ENCODE data around the gene OSBPL2. TPM values are rescaled to one million over a fixed set of nuclear protein-coding genes. Genes with fewer than 3 reads are reported as not detected.

Gene OSBPL2
- total and polyA plus RNA-seq, 7 donors, result 27.0 to 36.8 (median 31.7) TPM

- no peak overlapping the region for H3K27ac ChIP-seq
- H3K4me1 ChIP-seq, result no peaks in the 10 kb centered on the region
- no peak for DNase-seq
- no peaks in the 10 kb centered on the region for H3K27me3 ChIP-seq
- 91 to 92% methylated on average over 14 of the region's 14 CpGs for WGBS, 2 donors
- H3K36me3 ChIP-seq, result peaks cover 0 to 71% (median 36%) of the 10 kb centered on the region in 4 donors
- intact Hi-C loops (cut with DNase I), result no loop called here
- H3K9me3 ChIP-seq, result no peaks in the 10 kb centered on the region
- H3K4me3 ChIP-seq, result no peak overlapping the region
- TF ChIP-seq POLR2AphosphoS5 (IDR thresholded peaks at IDR 0.05) (no peak), POLR2A (IDR thresholded peaks at IDR 0.05) (no peak), EP300 (IDR thresholded peaks at IDR 0.05) (no peak), CTCF (IDR thresholded peaks at IDR 0.05) (no peak)
Observed at GRCh38 chr20:62269378-62269777, 31.1 kb downstream of the OSBPL2 start.

GRCh38 chr20:62269871-62270270, 31.6 kb downstream of the OSBPL2 start:
- H3K27ac ChIP-seq, result no peak overlapping the region
- peaks cover 0 to 69% (median 35%) of the 10 kb centered on the region in 4 donors for H3K36me3 ChIP-seq
- no peaks in the 10 kb centered on the region for H3K9me3 ChIP-seq
- DNase-seq, result no peak
- no peaks in the 10 kb centered on the region for H3K4me1 ChIP-seq
- intact Hi-C loops (cut with DNase I), result no loop called here
- H3K27me3 ChIP-seq, result no peaks in the 10 kb centered on the region
- no peak for TF ChIP-seq POLR2AphosphoS5 (IDR thresholded peaks at IDR 0.05)
- TF ChIP-seq EP300 (IDR thresholded peaks at IDR 0.05), result no peak
- TF ChIP-seq CTCF (IDR thresholded peaks at IDR 0.05), result no peak
- TF ChIP-seq POLR2A (IDR thresholded peaks at IDR 0.05), result no peak
- WGBS, 2 donors, result 92 to 94% methylated on average over 17 of the region's 17 CpGs
- no peak overlapping the region for H3K4me3 ChIP-seq

GRCh38 chr20:62272200-62272599, 33.9 kb downstream of the OSBPL2 start:
- Histone ChIP-seq H3K36me3 (peaks cover 0 to 58% (median 25%) of the 10 kb centered on the region in 4 donors), H3K27ac (no peak overlapping the region)

GRCh38 chr20:62273416-62273815, 35.1 kb downstream of the OSBPL2 start:
- H3K9me3 ChIP-seq, result no peaks in the 10 kb centered on the region
- DNase-seq, result no peak
- H3K27me3 ChIP-seq, result no peaks in the 10 kb centered on the region
- 95 to 97% methylated on average over 18 of the region's 18 CpGs for WGBS, 2 donors
- no peaks in the 10 kb centered on the region for H3K4me1 ChIP-seq
- H3K4me3 ChIP-seq, result no peak overlapping the region
- TF ChIP-seq POLR2AphosphoS5 (IDR thresholded peaks at IDR 0.05) (no peak), EP300 (IDR thresholded peaks at IDR 0.05) (no peak), CTCF (IDR thresholded peaks at IDR 0.05) (no peak), POLR2A (IDR thresholded peaks at IDR 0.05) (no peak)
- H3K27ac ChIP-seq, result no peak overlapping the region
- intact Hi-C loops (cut with DNase I), result no loop called here
- H3K36me3 ChIP-seq, result peaks cover 0 to 61% (median 27%) of the 10 kb centered on the region in 4 donors

More at GRCh38 chr20:62272200-62272599, 33.9 kb downstream of the OSBPL2 start:
- WGBS, 2 donors, result 91 to 92% methylated on average over 10 of the region's 10 CpGs
- no peaks in the 10 kb centered on the region for H3K27me3 ChIP-seq
- H3K4me1 ChIP-seq, result no peaks in the 10 kb centered on the region
- DNase-seq, result no peak
- H3K4me3 ChIP-seq, result no peak overlapping the region
- intact Hi-C loops (cut with DNase I), result no loop called here
- H3K9me3 ChIP-seq, result no peaks in the 10 kb centered on the region
- TF ChIP-seq POLR2A (IDR thresholded peaks at IDR 0.05) (no peak), EP300 (IDR thresholded peaks at IDR 0.05) (no peak), POLR2AphosphoS5 (IDR thresholded peaks at IDR 0.05) (no peak), CTCF (IDR thresholded peaks at IDR 0.05) (no peak)

- Histone ChIP-seq H3K4me3 (no peak overlapping the region), H3K27me3 (no peaks in the 10 kb centered on the region), H3K9me3 (no peaks in the 10 kb centered on the region), H3K4me1 (no peaks in the 10 kb centered on the region), H3K27ac (no peak overlapping the region), H3K36me3 (peaks cover 5 to 58% (median 34%) of the 10 kb centered on the region in 4 donors)
- WGBS, 2 donors, result 40 to 72% methylated on average over 13 of the region's 13 CpGs
- no peak for DNase-seq
- TF ChIP-seq POLR2A (IDR thresholded peaks at IDR 0.05) (no peak), EP300 (IDR thresholded peaks at IDR 0.05) (no peak)
- intact Hi-C loops (cut with DNase I), result no loop called here
Observed at GRCh38 chr20:62274332-62274950, 36.1 kb downstream of the OSBPL2 start.
